ENCODE measurements around the gene C6orf47.

DNA sequence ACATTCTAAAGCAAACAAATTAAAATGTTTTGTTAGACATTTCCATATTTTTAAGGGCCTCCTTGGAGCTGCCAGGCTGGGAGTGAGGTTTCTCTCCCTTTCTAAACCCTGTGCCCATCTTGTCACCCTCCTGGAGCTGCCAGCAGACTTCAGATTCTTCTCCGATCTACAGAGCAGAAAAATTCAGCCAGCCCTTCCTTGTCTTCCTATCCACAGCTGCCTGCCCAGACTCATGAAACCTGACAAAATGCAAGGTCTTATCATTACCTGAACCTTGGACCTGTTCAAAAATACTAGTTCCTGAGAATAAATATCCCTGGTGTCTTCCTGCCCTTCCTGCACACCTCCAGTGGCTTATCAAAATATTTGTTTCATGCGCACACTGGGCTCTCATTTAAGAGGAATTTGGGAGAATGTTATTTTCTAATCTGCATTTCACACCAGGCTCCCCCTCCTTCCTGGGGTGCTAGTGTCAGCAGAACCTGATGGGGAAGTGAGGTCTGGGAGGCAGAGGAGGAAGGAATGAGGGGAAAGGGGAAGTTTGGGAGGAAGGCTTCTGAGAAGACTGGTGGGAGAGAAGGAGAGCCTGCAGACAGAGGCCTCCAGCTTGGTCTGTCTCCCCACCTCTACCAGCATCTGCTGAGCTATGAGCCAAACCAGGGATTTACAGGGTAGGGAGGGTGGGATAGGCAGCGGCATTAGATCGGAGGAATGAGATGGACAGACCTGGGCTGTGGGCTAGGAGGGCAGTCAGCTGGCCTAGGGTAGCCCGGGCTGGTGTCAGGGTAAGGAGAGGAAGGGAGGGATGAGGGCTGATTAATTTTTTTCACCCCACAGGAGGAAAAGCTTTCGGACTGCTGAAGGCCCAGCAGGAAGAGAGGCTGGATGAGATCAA lies 45.6 kb downstream of the C6orf47 start, which contains the start of gene AIF1:
- TF ChIP-seq, protein P1, sequence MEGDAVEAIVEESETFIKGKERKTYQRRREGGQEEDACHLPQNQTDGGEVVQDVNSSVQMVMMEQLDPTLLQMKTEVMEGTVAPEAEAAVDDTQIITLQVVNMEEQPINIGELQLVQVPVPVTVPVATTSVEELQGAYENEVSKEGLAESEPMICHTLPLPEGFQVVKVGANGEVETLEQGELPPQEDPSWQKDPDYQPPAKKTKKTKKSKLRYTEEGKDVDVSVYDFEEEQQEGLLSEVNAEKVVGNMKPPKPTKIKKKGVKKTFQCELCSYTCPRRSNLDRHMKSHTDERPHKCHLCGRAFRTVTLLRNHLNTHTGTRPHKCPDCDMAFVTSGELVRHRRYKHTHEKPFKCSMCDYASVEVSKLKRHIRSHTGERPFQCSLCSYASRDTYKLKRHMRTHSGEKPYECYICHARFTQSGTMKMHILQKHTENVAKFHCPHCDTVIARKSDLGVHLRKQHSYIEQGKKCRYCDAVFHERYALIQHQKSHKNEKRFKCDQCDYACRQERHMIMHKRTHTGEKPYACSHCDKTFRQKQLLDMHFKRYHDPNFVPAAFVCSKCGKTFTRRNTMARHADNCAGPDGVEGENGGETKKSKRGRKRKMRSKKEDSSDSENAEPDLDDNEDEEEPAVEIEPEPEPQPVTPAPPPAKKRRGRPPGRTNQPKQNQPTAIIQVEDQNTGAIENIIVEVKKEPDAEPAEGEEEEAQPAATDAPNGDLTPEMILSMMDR (conservative IDR thresholded peaks at IDR 0.05 in 1 of 2, IDR thresholded peaks at IDR 0.05 in 1 of 2; ENCODE audit: extremely low read depth in 1 of 2, insufficient read depth in 1 of 2, low read depth in 1 of 2, low read length in 2 of 2), result no peak
- no peak for TF ChIP-seq EZH2 (IDR thresholded peaks at IDR 0.05; ENCODE audit: borderline replicate concordance, low read length)
